ENCODE measurements around the gene DNAH2. TPM values are rescaled to one million over a fixed set of nuclear protein-coding genes. Genes with fewer than 3 reads are reported as not detected.
A peak's percentile ranks its signal among the peaks of the same experiment; 100 is the strongest.

The DNAH2 gene
- total and polyA plus RNA-seq, 9 of the 15 experiments (the other 6 are each of a cell fraction or from before 2014, with no cell fraction given): 0.03 TPM; not detected in 8

- TF ChIP-seq, protein P1, sequence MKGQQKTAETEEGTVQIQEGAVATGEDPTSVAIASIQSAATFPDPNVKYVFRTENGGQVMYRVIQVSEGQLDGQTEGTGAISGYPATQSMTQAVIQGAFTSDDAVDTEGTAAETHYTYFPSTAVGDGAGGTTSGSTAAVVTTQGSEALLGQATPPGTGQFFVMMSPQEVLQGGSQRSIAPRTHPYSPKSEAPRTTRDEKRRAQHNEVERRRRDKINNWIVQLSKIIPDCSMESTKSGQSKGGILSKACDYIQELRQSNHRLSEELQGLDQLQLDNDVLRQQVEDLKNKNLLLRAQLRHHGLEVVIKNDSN (CRISPR knock-in tag; IDR thresholded peaks at IDR 0.05): no peak
- TF ChIP-seq ETV5 (CRISPR knock-in tag; IDR thresholded peaks at IDR 0.05; ENCODE audit: low read depth) (no peak), MEF2A (IDR thresholded peaks at IDR 0.05; ENCODE audit: control insufficient read depth, low read depth, low read length) (no peak), CXXC5 (CRISPR knock-in tag; IDR thresholded peaks at IDR 0.05) (peak; percentile 89), ZFX (CRISPR knock-in tag; IDR thresholded peaks at IDR 0.05) (no peak), CBFA2T3 (IDR thresholded peaks at IDR 0.05) (no peak), LCOR (CRISPR knock-in tag; IDR thresholded peaks at IDR 0.05) (no peak), SMC3 (conservative IDR thresholded peaks at IDR 0.05; ENCODE audit: insufficient read depth, low read depth, low read length) (peak; percentile 65; the same call in 1 of the 2 replicates), FOXA3 (CRISPR knock-in tag; conservative IDR thresholded peaks at IDR 0.05 in 1 of 2, IDR thresholded peaks at IDR 0.05 in 1 of 2) (no peak), ZNF583 (CRISPR knock-in tag; IDR thresholded peaks at IDR 0.05) (no peak), SRSF9 (IDR thresholded peaks at IDR 0.05; ENCODE audit: borderline replicate concordance, low read depth, low read length) (no peak), TAL1 (IDR thresholded peaks at IDR 0.05) (no peak), NFE2 (IDR thresholded peaks at IDR 0.05; ENCODE audit: low read depth) (0 out of 2 replicates have a peak, but pooled peaks have one; percentile 5), NFYB (IDR thresholded peaks at IDR 0.05; ENCODE audit: extremely low read depth, insufficient read length) (peak; percentile 22), ZNF584 (CRISPR knock-in tag; IDR thresholded peaks at IDR 0.05; ENCODE audit: low read depth) (no peak), ZBTB2 (IDR thresholded peaks at IDR 0.05) (no peak), ARID1B (IDR thresholded peaks at IDR 0.05) (0 out of 2 replicates have a peak, but pooled peaks have one; percentile 17), CCNT2 (IDR thresholded peaks at IDR 0.05; ENCODE audit: borderline replicate concordance, extremely low read depth, insufficient read length, low read depth, low read length) (no peak), RUNX1 (IDR thresholded peaks at IDR 0.05; ENCODE audit: low read depth) (no peak)
- TF ChIP-seq, protein P2, sequence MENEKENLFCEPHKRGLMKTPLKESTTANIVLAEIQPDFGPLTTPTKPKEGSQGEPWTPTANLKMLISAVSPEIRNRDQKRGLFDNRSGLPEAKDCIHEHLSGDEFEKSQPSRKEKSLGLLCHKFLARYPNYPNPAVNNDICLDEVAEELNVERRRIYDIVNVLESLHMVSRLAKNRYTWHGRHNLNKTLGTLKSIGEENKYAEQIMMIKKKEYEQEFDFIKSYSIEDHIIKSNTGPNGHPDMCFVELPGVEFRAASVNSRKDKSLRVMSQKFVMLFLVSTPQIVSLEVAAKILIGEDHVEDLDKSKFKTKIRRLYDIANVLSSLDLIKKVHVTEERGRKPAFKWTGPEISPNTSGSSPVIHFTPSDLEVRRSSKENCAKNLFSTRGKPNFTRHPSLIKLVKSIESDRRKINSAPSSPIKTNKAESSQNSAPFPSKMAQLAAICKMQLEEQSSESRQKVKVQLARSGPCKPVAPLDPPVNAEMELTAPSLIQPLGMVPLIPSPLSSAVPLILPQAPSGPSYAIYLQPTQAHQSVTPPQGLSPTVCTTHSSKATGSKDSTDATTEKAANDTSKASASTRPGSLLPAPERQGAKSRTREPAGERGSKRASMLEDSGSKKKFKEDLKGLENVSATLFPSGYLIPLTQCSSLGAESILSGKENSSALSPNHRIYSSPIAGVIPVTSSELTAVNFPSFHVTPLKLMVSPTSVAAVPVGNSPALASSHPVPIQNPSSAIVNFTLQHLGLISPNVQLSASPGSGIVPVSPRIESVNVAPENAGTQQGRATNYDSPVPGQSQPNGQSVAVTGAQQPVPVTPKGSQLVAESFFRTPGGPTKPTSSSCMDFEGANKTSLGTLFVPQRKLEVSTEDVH (IDR thresholded peaks at IDR 0.05; ENCODE audit: low read depth, partially characterized antibody): peak; percentile 29
- TF ChIP-seq, protein P3, sequence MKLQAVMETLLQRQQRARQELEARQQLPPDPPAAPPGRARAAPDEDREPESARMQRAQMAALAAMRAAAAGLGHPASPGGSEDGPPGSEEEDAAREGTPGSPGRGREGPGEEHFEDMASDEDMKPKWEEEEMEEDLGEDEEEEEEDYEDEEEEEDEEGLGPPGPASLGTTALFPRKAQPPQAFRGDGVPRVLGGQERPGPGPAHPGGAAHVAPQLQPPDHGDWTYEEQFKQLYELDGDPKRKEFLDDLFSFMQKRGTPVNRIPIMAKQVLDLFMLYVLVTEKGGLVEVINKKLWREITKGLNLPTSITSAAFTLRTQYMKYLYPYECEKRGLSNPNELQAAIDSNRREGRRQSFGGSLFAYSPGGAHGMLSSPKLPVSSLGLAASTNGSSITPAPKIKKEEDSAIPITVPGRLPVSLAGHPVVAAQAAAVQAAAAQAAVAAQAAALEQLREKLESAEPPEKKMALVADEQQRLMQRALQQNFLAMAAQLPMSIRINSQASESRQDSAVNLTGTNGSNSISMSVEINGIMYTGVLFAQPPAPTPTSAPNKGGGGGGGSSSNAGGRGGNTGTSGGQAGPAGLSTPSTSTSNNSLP (IDR thresholded peaks at IDR 0.05; ENCODE audit: borderline replicate concordance, low read depth, low read length): no peak
These were observed 29.4 kb upstream of the DNAH2 start, which contains the start of gene WRAP53 (continued) for GRCh38 chr17:7687908-7688807.

All from K562 (cell line).